Measurements from ENCODE around the gene RSPH3.
"Not testable (repeated sequence)": the region's sequence is repeated elsewhere in the genome, so short reads cannot be mapped to it uniquely, and the experiment has no call there.

RSPH3 gene

GRCh38 chr6:158999666-159000403, at the start of gene RSPH3:
Gene RSPH3 (minus strand): TSS chr6:159000202. CDS start chr6:158999550, 652 bp downstream.
- peak; percentile 97 for DNase-seq (ENCODE audit: low spot score)

GRCh38 chr6:159047891-159048685, 48.1 kb upstream of the RSPH3 start:
- no peak for DNase-seq (ENCODE audit: low spot score)

GRCh38 chr6:159045801-159046200, 45.8 kb upstream of the RSPH3 start:
- DNase-seq (ENCODE audit: low spot score): no peak

- DNase-seq (ENCODE audit: low spot score): no peak
These were observed 45.1 kb upstream of the RSPH3 start, which contains the start of gene TAGAP for GRCh38 chr6:159044899-159045727. Gene TAGAP (minus strand): TSS chr6:159044991. CDS start chr6:159044146, 845 bp downstream.

- no peak for DNase-seq (ENCODE audit: low spot score)
These were observed 43.9 kb upstream of the RSPH3 start for GRCh38 chr6:159043947-159044346.

GRCh38 chr6:159043251-159043650, 43.2 kb upstream of the RSPH3 start:
- DNase-seq (ENCODE audit: low spot score): no peak

DNA sequence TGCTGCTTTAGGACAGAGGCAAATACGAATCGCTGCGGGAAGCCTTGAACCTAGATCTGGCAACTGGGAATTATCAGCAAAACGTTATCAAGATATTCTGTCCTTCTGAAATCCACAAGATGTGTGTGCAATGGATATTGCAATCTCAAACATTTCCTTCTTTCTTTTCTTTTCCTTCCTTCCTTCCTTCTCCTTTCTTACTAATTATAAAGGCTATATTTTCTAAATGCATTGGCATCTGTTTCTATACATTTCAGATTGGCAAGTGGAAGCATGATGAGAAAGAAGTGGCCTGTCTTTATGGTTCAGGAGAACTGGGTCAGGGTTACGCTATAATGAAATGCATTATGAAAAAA, 42.8 kb upstream of the RSPH3 start:
- DNase-seq (ENCODE audit: low spot score): no peak

- peak; percentile 71 for DNase-seq (ENCODE audit: low spot score)
These were observed 42.2 kb upstream of the RSPH3 start for GRCh38 chr6:159042003-159042825.

GRCh38 chr6:159041181-159041580, 41.2 kb upstream of the RSPH3 start:
- no peak for DNase-seq (ENCODE audit: low spot score)

GRCh38 chr6:159039885-159040258, 39.9 kb upstream of the RSPH3 start:
- DNase-seq (ENCODE audit: low spot score): no peak

DNA sequence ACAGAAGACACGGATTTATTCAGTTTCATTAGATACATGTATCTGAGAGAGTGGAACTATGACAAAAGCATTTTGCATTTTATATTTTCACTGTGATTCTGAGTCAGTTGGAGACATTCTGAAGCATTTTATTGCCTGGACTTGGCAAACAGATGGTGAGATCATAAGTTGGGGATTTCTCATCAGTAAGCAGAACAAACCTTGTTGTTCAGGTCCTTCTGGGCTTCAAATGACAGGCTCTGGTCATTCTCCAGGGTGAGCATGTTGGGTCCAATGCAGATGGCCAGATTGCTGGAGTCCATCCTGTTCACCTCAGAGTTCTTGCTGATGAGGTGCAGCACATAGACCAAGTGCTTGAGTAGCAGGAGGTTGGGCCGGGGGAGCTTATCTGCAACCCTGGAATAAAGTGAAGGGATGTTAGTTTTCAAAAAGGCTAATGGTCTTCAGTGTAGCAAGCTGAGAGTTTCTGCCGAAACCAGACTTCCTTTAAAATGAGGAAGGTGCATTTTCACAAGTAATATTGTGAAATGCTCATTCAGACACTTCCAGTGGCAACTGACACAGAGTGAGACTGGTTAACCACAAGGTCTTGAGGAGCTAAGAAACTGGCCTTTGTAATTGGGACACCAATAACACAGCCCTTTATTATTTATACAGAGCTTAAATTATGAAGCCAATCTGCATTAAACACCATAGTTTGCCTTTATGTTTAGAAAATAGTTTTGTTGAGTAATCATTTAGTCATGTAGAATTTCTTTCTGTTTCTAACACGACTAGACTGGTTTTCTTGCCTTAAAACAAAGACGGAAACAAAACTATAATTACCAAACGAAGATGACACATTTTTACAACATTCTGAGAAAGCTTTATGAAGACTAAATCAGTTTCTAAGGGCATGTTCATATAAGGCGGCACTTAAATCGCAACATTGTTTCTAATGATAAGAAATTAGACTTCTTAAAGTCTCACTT, 39.2 kb upstream of the RSPH3 start:
- DNase-seq (ENCODE audit: low spot score): no peak

- DNase-seq (ENCODE audit: low spot score): not testable (repeated sequence)
These were observed 38.3 kb upstream of the RSPH3 start for GRCh38 chr6:159038318-159038717.

GRCh38 chr6:159037756-159038290, 37.8 kb upstream of the RSPH3 start:
- DNase-seq (ENCODE audit: low spot score): no peak

DNA sequence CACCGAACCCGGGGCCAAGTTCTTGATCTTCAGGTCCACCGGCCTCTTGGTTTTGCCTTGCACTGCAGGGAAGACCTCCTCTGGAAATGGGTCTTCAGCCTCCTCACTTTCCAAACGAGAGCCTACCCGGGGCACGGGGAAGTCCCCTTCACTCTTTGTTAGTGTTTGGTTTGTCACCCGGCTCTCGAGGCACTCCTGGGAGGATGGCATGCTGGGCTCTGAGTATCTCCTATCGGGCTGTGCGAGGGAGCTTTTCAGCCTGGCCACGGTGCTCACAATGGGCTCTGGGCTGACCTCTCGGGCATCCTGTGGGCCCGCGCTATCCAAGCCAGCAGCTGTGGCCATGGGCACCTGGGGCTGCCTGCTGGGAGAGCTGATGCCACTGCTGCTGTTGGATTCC, 36.7 kb upstream of the RSPH3 start:
- no peak for DNase-seq (ENCODE audit: low spot score)

- no peak for DNase-seq (ENCODE audit: low spot score)
These were observed 35.9 kb upstream of the RSPH3 start for GRCh38 chr6:159035891-159036290.

- no peak for DNase-seq (ENCODE audit: low spot score)
These were observed 33.4 kb upstream of the RSPH3 start for GRCh38 chr6:159033160-159034049.

- DNase-seq (ENCODE audit: low spot score): no peak
These were observed 31.8 kb upstream of the RSPH3 start for GRCh38 chr6:159031846-159032245.

- no peak for DNase-seq (ENCODE audit: low spot score)
These were observed 30.2 kb upstream of the RSPH3 start for GRCh38 chr6:159030168-159030567.

DNA sequence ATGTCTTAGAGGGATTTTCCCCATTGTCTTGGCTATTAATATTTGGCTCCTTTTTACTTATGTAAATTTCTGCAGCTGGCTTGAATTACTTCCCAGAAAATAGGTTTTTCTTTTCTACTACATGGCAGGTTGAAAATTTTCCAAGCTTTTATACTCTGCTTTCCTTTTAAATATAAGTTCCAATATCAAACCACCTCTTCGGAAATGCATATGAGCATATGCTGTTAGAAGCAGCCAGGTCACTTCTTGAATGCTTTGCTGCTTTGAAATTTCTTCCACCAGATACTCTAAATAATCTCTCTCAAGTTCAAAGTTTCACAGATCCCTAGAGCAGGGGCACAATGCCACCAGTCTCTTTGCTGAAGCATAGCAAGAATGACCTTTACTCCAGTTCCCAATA, 25.2 kb upstream of the RSPH3 start:
- not testable (repeated sequence) for DNase-seq (ENCODE audit: low spot score)

Measured in ecto neural progenitor cell (in vitro differentiated cells).